HG03139 (cell line): Measurements from ENCODE around the gene IFNLR1.
A peak's percentile ranks its signal among the peaks of the same experiment; 100 is the strongest.

Experiments used
- ATAC-seq: cut with Tn5 transposase; IDR thresholded peaks from one replicate; pipeline ENCODE4 v1.9.1; 2021; ENCODE audit not compliant: unreplicated experiment

The IFNLR1 gene

GRCh38 chr1:24206083-24206464 is 19.0 kb upstream of the IFNLR1 start:
- no peak for ATAC-seq

DNA sequence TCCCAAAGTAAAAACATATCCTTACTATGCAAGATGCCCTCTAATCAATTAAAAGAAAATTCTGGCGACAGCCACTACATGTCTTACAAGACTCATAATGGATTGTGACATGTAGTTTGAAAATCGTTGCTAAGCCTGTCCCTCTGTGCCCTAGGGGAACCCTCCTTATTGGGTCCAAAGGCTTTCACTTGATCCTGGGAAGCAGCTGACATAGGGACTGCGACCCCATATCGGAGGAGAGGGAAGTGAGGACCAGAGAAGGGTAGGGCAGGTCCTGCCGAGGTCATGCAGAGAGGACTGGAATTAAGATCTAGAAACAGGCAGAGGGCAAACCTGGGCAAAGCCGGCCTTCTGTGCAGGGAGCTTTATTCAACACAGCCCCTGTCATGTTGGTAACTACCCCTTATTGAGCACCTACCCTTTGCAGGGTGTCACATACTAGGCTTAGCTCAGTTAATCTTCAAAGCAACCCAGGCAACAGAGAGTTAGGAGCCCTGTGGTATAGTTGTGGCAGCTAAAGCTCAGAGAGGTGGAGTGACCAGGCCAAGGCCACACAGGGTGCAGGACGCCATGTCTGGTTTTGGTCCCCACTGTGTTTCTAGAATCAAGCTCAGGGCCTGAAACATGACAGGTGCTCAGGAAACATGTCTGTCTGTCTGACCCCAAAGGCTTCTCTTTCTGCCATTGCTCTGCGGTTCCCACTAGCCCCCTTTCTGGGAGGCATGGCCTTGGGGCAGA is 18.4 kb upstream of the IFNLR1 start:
- ATAC-seq, result no peak

DNA sequence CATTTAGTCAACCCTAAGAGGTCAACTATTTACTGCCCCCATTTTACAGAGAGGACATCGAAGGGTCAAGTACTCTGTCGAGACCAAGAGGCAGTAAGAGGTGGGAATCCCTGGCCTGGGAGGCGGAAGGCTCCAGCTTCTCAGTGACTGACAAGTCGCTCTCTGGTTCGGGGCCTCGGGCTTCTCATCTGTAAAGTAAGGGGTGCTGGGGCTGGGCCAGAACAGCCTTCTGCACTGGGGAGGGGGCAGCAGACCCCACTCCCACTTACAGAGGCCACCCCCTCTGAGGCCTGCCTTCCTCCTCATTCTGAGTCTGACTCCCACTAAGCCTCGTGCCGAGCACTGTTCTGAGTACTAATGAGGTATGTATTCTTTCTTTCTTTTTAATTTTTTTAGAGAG is 17.0 kb upstream of the IFNLR1 start:
- no peak for ATAC-seq

DNA sequence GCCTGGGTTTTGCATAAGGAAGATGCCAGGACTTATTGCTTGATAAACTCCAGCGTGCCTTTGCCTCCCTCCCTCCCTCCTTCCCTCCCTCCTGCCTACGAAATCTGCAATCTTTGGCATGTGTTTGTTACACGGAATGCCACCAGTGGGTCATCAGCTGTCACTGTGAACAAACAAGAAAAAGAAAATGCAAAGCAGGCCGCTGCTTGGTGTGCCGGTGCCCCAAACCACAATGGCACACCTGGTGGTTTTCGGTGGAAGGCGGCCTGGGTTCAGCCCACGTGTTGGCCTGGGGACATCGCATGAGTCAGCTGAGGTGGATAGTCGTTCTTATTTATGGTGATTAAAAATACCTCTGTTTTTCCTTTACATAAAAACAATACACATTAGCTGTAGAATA is 16.3 kb upstream of the IFNLR1 start:
- no peak for ATAC-seq

- ATAC-seq, result no peak
These were observed 15.9 kb upstream of the IFNLR1 start for GRCh38 chr1:24202987-24203386.

DNA sequence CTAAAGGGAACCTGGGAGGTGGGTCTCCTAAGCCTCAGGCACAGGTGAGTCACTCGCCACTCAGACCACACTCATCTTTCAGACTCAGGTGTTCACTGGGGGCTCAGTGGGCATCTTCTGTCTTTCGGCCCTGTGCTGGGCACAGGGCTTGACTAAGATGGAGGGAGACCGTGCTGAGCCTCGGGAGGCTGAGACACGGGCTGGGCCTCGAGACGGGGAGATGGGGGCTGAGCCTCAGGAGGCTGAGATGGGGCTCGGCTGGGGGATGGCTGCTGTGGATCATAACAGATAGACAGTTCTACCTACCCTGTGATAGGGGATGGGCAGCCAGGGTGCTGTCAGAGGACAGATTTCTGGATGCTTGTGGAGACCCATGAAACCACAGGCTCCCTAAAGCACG is 15.5 kb upstream of the IFNLR1 start:
- ATAC-seq, result no peak

- no peak for ATAC-seq
These were observed 14.9 kb upstream of the IFNLR1 start for GRCh38 chr1:24201941-24202440.

DNA sequence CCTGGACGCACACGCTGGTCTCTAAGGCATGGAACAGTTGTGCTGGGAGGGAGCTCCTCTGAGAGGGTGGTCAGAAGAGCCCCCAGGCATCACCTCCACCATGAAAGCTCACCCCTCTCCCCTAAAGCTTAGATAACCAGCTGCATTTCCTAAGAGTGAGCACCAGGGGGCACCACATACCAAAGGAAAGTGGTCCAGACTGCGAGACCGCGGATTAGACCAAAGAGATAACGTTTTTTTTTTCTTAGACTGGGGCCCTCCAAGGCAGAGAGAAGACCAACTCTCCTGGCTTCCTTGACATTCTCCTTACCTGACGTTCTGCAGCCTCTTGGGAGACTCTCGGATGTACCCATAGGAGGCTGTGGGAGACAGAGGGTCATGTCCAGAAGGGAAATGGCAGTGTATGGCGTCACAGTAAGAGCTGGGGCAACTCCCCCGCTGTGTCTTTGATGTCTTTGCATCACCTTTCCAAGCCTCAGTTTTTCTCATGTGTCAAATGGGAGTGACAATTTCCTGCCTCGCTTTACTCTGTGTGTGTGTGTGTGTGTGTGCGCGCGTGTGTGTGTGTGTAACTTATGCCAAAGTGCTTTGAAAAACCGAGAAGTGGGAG is 12.3 kb upstream of the IFNLR1 start:
- ATAC-seq, result no peak

- no peak for ATAC-seq
These were observed 11.7 kb upstream of the IFNLR1 start for GRCh38 chr1:24198766-24199165.

- no peak for ATAC-seq
These were observed 8.8 kb upstream of the IFNLR1 start for GRCh38 chr1:24195874-24196273.

DNA sequence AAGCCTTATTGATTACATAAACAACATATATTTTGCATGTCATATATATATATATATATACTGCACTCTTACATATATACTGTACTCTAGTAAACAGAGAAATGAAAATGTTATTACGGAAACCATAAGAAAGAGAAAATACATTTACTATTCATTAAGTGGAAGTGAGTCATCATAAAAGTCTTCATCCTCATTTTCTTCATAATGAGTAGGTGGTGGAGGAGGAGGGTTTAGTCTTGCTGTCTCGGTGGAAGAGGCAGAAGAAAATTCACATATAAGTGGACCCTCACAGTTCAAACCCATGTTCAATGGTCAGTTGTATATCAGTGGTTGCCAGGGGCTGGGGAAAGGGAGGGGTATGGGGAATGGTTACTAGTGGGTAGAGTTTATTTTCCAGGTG is 8.0 kb upstream of the IFNLR1 start:
- ATAC-seq, result no peak

DNA sequence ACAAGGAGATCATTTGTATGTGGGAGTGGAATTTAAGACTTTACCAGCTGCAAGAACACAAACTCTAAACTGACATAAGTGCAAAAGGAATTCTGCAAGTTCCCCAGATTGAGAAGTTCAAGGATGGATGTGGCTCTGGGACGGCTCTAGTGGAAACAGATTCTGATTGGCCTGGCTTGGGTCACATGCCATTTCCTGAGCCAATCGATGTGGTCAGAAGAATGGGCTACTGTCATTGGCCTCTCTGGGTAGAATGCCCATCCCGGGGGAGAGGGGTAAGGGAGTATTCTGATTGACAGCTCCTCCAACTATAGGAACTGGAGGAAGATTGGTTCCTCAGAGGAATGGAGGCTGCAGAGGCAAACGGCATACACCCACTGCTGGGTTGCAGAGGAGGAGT is 6.0 kb upstream of the IFNLR1 start:
- no peak for ATAC-seq

DNA sequence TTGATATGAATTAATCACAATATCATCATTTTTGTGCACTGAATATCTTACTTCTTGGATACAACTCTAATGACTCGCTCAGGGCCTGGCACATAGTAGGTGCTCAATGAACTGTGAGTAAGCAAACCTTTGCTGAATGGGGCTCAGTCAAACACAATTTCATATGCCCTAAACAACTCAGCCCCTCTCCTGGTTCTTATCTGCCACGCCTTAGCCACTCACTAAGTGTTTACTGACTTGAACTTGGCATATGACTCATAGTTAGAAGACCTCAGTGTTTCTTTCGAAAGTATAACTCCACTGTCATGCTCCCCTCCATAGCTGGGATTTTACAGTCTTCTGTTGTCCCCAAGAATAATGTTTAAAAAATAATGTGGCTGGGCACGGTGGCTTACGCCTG is 4.8 kb upstream of the IFNLR1 start:
- no peak for ATAC-seq

DNA sequence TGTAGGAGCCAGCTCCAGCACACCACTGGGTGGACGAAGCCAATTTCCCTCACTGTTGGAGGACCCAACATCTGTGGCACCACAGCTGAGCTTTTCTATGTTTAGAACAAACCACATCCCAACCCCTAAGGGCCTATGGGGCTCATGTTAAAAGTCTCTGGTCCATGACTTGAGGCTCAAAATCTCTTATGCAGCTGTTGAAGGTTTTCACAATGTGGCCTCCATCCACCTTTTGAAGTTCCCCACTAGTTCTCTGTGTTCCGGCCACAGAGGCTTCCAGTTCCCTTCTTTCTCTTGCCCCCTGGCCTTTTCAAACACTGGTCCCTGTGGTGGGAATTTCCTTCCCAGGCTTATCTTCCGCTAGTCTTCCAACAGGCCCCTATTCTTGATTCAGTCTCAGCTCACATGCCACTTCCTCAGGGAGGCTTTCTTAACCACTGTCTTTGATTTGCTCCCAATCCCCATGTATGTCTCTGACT is 3.9 kb upstream of the IFNLR1 start:
- ATAC-seq, result peak; percentile 46

DNA sequence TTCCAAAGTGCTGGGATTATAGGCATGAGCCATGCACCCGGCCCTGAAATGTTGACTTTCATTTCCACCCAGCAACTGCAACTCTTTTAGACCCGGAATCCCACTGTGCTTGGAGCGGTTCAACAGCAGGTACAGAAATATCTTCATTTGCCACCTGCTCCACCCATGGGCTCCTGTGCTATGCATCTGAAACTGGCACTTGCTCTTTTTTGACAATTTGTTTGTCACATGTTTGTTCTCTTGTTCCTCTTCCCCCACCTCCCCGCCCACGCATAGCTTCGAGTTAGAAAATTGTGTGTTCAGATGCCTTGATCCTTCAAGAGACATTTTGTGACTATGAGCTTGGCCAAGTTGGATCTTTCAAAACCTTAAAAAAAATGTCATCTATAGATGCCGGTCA is 2.4 kb upstream of the IFNLR1 start:
- no peak for ATAC-seq

GRCh38 chr1:24186711-24186992 is 437 bp downstream of the IFNLR1 start:
- no peak for ATAC-seq

GRCh38 chr1:24186031-24186710 is 918 bp downstream of the IFNLR1 start:
- ATAC-seq, result no peak

DNA sequence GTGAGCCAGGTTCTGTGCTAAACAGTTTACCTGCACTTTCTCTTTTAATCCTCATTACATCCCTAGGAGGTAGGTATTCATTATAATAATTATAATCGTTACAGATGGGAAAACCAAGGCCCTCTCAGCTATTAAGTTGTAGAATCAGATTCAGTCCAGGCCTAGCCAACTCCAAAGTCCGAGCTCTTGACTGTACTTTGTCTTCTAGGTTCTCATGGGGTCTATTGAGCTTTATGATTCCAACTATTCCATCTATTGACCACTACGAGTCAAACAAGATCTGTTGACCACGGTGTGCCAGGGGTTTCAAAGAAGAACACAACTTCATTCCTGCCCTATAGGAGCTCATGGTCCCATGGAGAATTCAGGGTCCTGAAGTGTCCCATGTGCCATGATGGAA is 2.0 kb downstream of the IFNLR1 start:
- no peak for ATAC-seq

- ATAC-seq, result no peak
These were observed 5.0 kb downstream of the IFNLR1 start for GRCh38 chr1:24182061-24182460.

GRCh38 chr1:24181619-24182018 is 5.5 kb downstream of the IFNLR1 start:
- ATAC-seq, result no peak

GRCh38 chr1:24180676-24181075 is 6.4 kb downstream of the IFNLR1 start:
- no peak for ATAC-seq

DNA sequence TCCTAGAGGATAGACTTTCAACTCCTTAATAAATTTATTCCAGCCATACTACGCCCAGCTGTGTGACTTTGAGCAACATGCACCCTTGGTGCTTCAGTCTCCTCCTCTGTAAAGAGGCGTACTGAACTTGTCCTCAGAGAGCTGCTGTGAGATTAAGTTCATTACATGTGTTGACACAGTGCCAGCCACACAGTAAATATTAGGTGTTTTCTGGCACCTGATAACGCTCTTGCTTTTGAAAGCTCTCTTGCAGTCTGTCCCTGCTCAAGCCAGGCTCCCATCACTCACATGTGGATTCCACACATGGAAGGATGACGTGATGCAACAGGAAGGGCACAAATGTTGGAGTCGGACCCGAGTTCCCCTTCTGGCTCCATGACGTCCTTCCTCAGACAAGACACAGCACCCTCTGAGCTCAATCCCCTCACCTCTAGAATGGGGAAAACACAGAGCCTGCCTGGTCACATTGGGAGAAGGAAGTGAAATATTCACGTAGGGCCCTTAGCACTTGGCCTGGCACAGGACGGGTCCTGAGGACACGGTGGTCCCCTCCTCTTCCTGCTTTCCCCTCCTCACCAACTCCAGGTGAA is 7.7 kb downstream of the IFNLR1 start:
- ATAC-seq, result no peak
